Fibroblast of skin of left quadriceps (primary cell): ENCODE measurements around the gene ZNF74.
A peak's percentile ranks its signal among the peaks of the same experiment; 100 is the strongest.
"Not testable (repeated sequence)": the region's sequence is repeated elsewhere in the genome, so short reads cannot be mapped to it uniquely, and the experiment has no call there.

Experiments used
- DNase-seq, 2 experiments: peaks; one replicate each; pipeline ENCODE4 v3.0.0-alpha.2; 2013; ENCODE audit warnings: low read depth in 2 of 2

Gene ZNF74

GRCh38 chr22:20448630-20449029 is 54.7 kb downstream of the ZNF74 start:
- DNase-seq, result no peak

GRCh38 chr22:20449819-20450550 is 56.0 kb downstream of the ZNF74 start:
- no peak for DNase-seq

GRCh38 chr22:20450551-20450906 is 56.6 kb downstream of the ZNF74 start:
- no peak for DNase-seq

- not testable (repeated sequence) for DNase-seq
Observed at GRCh38 chr22:20451129-20451778, 57.3 kb downstream of the ZNF74 start.

- no peak for DNase-seq
Observed at GRCh38 chr22:20451920-20452319, 58.0 kb downstream of the ZNF74 start.

GRCh38 chr22:20453222-20453621 is 59.3 kb downstream of the ZNF74 start:
- no peak for DNase-seq

- DNase-seq, result no peak
Observed at GRCh38 chr22:20455709-20456063, 61.7 kb downstream of the ZNF74 start.

GRCh38 chr22:20456064-20456721 is 62.2 kb downstream of the ZNF74 start:
- DNase-seq, result peak; percentile 57 to 64

- no peak for DNase-seq
Observed at GRCh38 chr22:20456722-20457076, 62.7 kb downstream of the ZNF74 start.

GRCh38 chr22:20457506-20458240 is 63.7 kb downstream of the ZNF74 start:
- DNase-seq, result no peak
